Activated naive CD4-positive, alpha-beta T cell treated with anti-CD3 and anti-CD28 coated beads for 36 hours (primary cell): ENCODE results near the gene VAV2. TPM values are rescaled to one million over a fixed set of nuclear protein-coding genes. Genes with fewer than 3 reads are reported as not detected.
"Not testable (repeated sequence)": the region's sequence is repeated elsewhere in the genome, so short reads cannot be mapped to it uniquely, and the experiment has no call there.

Experiments
- CTCF ChIA-PET: fragments of 350-600 bp; sonication (Branson Sonifier 250); formaldehyde crosslinking; loops from one replicate; lab custom pipeline; 2021; ENCODE audit warnings: antibody characterized with exemption; lab: Charles Lee
- DNase-seq: peaks from one replicate; pipeline ENCODE4 v3.0.0-alpha.2; 2020
- H3K27ac Mint-ChIP-seq: one replicate; pipeline ENCODE4 v1.8.0; 2021; ENCODE audit warnings: mild to moderate bottlenecking, mixed read lengths
- H3K27me3 Mint-ChIP-seq: one replicate; pipeline ENCODE4 v1.8.0; 2021; ENCODE audit warnings: low read depth, mixed read lengths
- H3K36me3 Mint-ChIP-seq: one replicate; pipeline ENCODE4 v1.8.0; 2021; ENCODE audit warnings: low read depth, mixed read lengths
- H3K4me1 Mint-ChIP-seq: one replicate; pipeline ENCODE4 v1.8.0; 2021; ENCODE audit warnings: low read depth, mixed read lengths
- H3K4me3 Mint-ChIP-seq: one replicate; pipeline ENCODE4 v1.8.0; 2021; ENCODE audit warnings: mild to moderate bottlenecking, moderate library complexity, mixed read lengths
- H3K9me3 Mint-ChIP-seq: one replicate; pipeline ENCODE4 v1.8.0; 2021; ENCODE audit warnings: mixed read lengths
- intact Hi-C: fragments of 100-400 bp; cut with micrococcal nuclease; formaldehyde crosslinking; loops from one replicate; pipeline ENCODE4 v1.15.1; 2023
- total RNA-seq, 2 experiments: library from RNA; stranded (reverse); gene quantifications; one replicate each; pipeline ENCODE4 v1.2.3, GENCODE V29; 2021

VAV2 gene
- total RNA-seq, 2 experiments from 2014 or later, result 3.4 to 3.8 TPM

DNA sequence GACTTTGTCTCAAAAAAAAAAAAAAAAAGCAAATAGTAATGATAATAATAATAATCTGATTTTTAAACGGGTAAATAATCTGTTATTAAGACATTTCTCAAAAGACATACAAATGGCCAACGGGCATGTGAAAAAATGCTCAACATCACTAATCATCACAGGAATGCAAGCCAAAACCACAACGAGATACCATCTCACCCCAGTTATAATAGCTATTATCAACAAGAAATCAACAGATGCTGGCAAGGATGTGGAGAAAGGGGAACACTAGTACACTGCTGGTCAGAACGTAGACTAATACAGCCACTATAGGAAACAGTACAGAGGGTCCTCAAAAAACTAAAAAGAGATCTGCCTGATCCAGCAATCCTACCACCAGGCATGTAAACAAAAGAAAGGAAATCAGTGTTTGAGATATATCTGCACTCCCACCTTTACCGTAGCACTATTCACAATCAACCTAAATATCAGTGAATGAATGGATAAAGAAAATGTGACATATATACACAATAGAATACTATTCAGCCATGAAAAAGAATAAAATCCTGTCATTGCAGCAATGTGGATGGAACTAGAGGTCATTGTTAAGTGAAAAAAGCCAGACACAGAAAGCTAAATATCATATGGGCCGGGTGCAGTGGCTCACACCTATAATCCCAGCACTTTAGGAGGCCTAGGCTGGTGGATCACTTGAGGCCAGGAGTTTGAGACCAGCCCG lies 24.9 kb downstream of the VAV2 start:
- H3K36me3 Mint-ChIP-seq, result no peaks in the 10 kb centered on the region
- CTCF ChIA-PET, result interaction anchor here (0.7 kb wide), 1 partner anchor 563 kb away, joined by 3 read pairs; no protein-coding TSS in a partner anchor
- no peak overlapping the region for H3K27ac Mint-ChIP-seq
- H3K9me3 Mint-ChIP-seq, result peaks cover 11% of the 10 kb centered on the region
- H3K4me1 Mint-ChIP-seq, result no peaks in the 10 kb centered on the region
- intact Hi-C loops, result no loop called here
- no peak overlapping the region for H3K4me3 Mint-ChIP-seq
- DNase-seq, result no peak
- H3K27me3 Mint-ChIP-seq, result no peaks in the 10 kb centered on the region

GRCh38 chr9:133964463-133964862 lies 27.7 kb downstream of the VAV2 start:
- peaks cover 11% of the 10 kb centered on the region for H3K9me3 Mint-ChIP-seq
- no peak overlapping the region for H3K4me3 Mint-ChIP-seq
- H3K27ac Mint-ChIP-seq, result no peak overlapping the region
- H3K4me1 Mint-ChIP-seq, result no peaks in the 10 kb centered on the region
- intact Hi-C loops, result no loop called here
- CTCF ChIA-PET, result no interaction called here
- no peaks in the 10 kb centered on the region for H3K27me3 Mint-ChIP-seq
- no peaks in the 10 kb centered on the region for H3K36me3 Mint-ChIP-seq
- DNase-seq, result no peak

- CTCF ChIA-PET, result no interaction called here
- intact Hi-C loops, result no loop called here
- H3K36me3 Mint-ChIP-seq, result no peaks in the 10 kb centered on the region
- H3K4me1 Mint-ChIP-seq, result no peaks in the 10 kb centered on the region
- no peak overlapping the region for H3K4me3 Mint-ChIP-seq
- no peaks in the 10 kb centered on the region for H3K27me3 Mint-ChIP-seq
- H3K27ac Mint-ChIP-seq, result no peak overlapping the region
- H3K9me3 Mint-ChIP-seq, result peaks cover 11% of the 10 kb centered on the region
- no peak for DNase-seq
These were observed 29.0 kb downstream of the VAV2 start for GRCh38 chr9:133963166-133963565.

DNA sequence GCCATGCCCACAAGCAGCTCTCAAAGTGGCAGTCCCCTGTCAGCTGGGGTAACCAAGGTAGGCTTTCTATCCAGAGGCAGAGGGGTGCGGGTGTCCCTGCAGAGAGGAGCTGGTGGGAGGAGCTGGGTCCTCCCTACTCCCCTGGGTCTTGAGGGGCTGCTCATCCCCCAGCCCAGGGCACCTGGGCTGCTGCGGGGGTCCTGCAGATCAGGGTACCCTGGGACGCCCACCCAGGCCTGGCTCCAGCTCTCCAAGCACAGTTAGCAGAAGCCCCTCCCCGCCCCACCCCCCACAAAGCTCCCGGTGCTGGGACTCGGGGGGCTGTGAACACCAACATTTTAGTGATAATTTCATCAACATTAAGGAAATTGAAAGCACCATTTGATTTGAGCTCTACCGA lies 29.8 kb downstream of the VAV2 start:
- H3K4me1 Mint-ChIP-seq, result peaks cover under 1% of the 10 kb centered on the region
- no peak overlapping the region for H3K27ac Mint-ChIP-seq
- no peaks in the 10 kb centered on the region for H3K27me3 Mint-ChIP-seq
- no peak overlapping the region for H3K4me3 Mint-ChIP-seq
- no peak for DNase-seq
- H3K36me3 Mint-ChIP-seq, result no peaks in the 10 kb centered on the region
- intact Hi-C loops, result no loop called here
- CTCF ChIA-PET, result no interaction called here
- H3K9me3 Mint-ChIP-seq, result peaks cover 11% of the 10 kb centered on the region

DNA sequence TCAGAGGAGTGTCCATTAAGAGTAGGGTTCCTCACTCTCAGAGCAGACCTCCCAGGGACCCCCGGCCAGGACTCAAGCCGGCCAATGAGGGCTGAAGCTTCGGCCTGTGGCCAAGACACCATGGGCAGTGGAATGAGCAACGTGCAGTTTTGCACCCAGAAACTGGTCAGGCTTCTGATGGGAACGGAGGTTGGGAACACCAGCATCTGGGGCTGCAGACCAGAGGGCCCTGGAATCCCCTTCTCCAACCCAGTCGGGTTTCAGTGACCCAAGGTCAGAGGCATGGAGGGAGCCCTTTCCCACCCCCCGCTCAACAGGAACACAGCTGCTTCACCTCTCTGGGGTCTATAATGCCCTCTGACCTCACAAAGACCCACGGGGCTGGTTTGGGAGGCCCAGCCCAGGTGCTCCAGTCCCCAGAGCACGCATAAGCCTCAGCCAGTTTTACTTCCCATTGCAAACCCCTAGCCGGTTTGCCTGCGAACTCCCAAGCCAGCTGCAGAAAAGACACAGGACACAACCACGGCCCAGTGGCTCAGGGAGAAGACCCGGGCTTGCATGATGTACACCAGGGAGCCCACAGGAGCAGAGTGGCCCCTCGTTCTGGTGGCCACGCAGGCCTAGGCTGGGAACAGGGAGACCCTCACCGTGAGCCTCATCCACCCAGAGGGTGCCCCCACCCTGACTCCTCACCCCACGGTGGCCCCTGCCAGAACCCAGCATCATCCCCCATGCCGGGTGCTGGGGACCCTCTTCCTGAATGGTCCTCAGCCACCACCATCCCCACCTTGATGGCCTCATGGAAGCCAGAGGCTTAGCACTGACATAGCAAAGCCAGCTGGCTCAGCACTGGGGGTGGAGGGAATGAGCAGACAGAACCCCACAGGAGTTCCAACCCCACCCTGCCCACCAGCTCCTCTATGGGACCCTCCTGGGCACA lies 30.6 kb downstream of the VAV2 start:
- Mint-ChIP-seq H3K4me3 (no peak overlapping the region), H3K27me3 (no peaks in the 10 kb centered on the region), H3K9me3 (peaks cover 11% of the 10 kb centered on the region), H3K36me3 (no peaks in the 10 kb centered on the region), H3K27ac (no peak overlapping the region), H3K4me1 (peaks cover 1% of the 10 kb centered on the region)
- intact Hi-C loops, result no loop called here
- CTCF ChIA-PET, result no interaction called here
- no peak for DNase-seq

DNA sequence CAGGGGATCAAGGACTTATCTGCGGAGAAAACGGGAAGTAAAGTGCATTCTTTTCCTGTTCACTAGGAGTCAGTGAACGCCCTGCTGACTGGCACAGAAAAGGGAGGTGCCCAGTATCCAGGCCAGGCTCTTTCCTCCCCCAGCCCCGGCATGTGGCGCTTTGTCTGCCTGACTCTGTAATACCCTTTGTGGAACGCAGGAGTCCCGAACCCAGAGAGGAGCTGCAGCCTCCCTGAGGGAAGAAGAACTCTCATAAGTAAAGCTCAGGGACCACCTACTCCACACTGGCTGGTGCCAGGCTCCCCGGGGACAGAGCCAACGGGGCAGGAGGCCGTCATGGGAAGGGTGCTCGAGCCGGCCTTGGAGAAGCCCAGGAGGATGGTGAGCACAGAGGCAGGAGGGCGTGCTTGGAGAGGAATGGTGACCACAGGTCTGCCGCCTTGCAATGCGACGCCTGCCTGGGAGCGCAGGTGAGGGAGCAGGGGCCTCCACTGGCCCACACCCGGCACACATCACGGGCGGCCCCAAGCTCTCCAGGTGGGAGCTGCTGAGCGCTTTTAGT lies 31.5 kb downstream of the VAV2 start:
- Mint-ChIP-seq H3K4me3 (no peak overlapping the region), H3K36me3 (no peaks in the 10 kb centered on the region), H3K4me1 (peaks cover 5% of the 10 kb centered on the region), H3K9me3 (peaks cover 11% of the 10 kb centered on the region), H3K27me3 (no peaks in the 10 kb centered on the region), H3K27ac (no peak overlapping the region)
- intact Hi-C loops, result no loop called here
- CTCF ChIA-PET, result no interaction called here
- no peak for DNase-seq

- Mint-ChIP-seq H3K27me3 (no peaks in the 10 kb centered on the region), H3K9me3 (peaks cover 11% of the 10 kb centered on the region), H3K4me1 (peaks cover 5% of the 10 kb centered on the region), H3K4me3 (no peak overlapping the region), H3K36me3 (no peaks in the 10 kb centered on the region), H3K27ac (no peak overlapping the region)
- intact Hi-C loops, result no loop called here
- no peak for DNase-seq
- CTCF ChIA-PET, result no interaction called here
These were observed 32.1 kb downstream of the VAV2 start for GRCh38 chr9:133959966-133960567.

- no peak overlapping the region for H3K27ac Mint-ChIP-seq
- H3K9me3 Mint-ChIP-seq, result peaks cover 3% of the 10 kb centered on the region
- H3K36me3 Mint-ChIP-seq, result no peaks in the 10 kb centered on the region
These were observed 33.0 kb downstream of the VAV2 start for GRCh38 chr9:133959171-133959570.

GRCh38 chr9:133958756-133959155 lies 33.4 kb downstream of the VAV2 start:
- no peak for DNase-seq
- Mint-ChIP-seq H3K4me1 (peaks cover 17% of the 10 kb centered on the region), H3K9me3 (peaks cover 3% of the 10 kb centered on the region), H3K4me3 (no peak overlapping the region), H3K27ac (no peak overlapping the region), H3K27me3 (no peaks in the 10 kb centered on the region), H3K36me3 (no peaks in the 10 kb centered on the region)
- intact Hi-C loops, result no loop called here
- CTCF ChIA-PET, result no interaction called here

More at GRCh38 chr9:133959171-133959570, 33.0 kb downstream of the VAV2 start:
- DNase-seq, result no peak
- no peak overlapping the region for H3K4me3 Mint-ChIP-seq
- no peaks in the 10 kb centered on the region for H3K27me3 Mint-ChIP-seq
- intact Hi-C loops, result no loop called here
- peaks cover 14% of the 10 kb centered on the region for H3K4me1 Mint-ChIP-seq
- CTCF ChIA-PET, result no interaction called here

GRCh38 chr9:133957772-133958171 lies 34.4 kb downstream of the VAV2 start:
- DNase-seq, H3K27ac Mint-ChIP-seq, H3K36me3 Mint-ChIP-seq, H3K4me3 Mint-ChIP-seq, intact Hi-C loops, H3K27me3 Mint-ChIP-seq, H3K9me3 Mint-ChIP-seq, CTCF ChIA-PET: not testable (repeated sequence)
- peaks cover 17% of the 10 kb centered on the region for H3K4me1 Mint-ChIP-seq

- CTCF ChIA-PET, result no interaction called here
- Mint-ChIP-seq H3K36me3 (no peaks in the 10 kb centered on the region), H3K4me1 (peaks cover 17% of the 10 kb centered on the region), H3K9me3 (no peaks in the 10 kb centered on the region), H3K27me3 (no peaks in the 10 kb centered on the region), H3K4me3 (no peak overlapping the region), H3K27ac (no peak overlapping the region)
- intact Hi-C loops, result no loop called here
- DNase-seq, result no peak
These were observed 34.8 kb downstream of the VAV2 start for GRCh38 chr9:133957328-133957727.

DNA sequence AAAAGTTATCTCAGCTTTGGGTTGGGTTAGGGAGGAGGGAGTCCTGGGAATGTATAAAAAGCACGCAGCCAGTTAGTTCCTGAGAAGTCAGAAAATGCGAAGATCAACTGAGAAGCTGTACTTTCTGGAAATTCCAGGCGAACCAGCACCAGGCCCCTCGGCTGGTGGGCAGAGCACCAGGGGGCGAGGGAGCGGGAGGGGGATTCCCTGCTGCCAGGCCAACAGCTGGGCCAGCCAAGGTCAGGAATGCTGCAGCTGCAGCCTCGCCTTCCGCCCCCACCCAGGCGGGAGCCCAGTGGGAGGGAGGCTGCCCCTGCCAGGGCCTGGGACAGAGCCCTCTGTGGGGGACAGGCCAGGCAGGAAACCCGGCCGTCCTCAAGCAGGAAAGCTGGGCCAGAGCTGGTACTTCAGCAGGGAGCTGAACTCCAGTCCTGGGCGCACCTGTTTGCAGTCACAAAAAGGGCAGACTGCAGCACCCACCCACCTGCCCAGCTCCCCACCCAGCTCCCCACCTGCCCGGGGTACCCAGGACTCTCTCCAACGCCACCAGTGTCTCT lies 35.5 kb downstream of the VAV2 start:
- DNase-seq, result no peak

More for the DNA sequence above, 35.5 kb downstream of the VAV2 start:
- Mint-ChIP-seq H3K4me3 (no peak overlapping the region), H3K27ac (no peak overlapping the region), H3K9me3 (no peaks in the 10 kb centered on the region), H3K4me1 (peaks cover 17% of the 10 kb centered on the region), H3K36me3 (no peaks in the 10 kb centered on the region), H3K27me3 (no peaks in the 10 kb centered on the region)
- CTCF ChIA-PET, result interaction anchor here (0.6 to 2.0 kb wide), 2 partner anchors 38 to 137 kb away, joined by 3 to 6 read pairs; no protein-coding TSS in a partner anchor
- intact Hi-C loops, result no loop called here
